HG02759 (cell line): ENCODE data around the gene RAB28.

Experiments used
- ATAC-seq: cut with Tn5 transposase; IDR thresholded peaks from one replicate; pipeline ENCODE4 v1.9.1; 2021; ENCODE audit warnings: mild to moderate bottlenecking, moderate library complexity; ENCODE audit not compliant: unreplicated experiment

The RAB28 gene

GRCh38 chr4:13323921-13324320 is 160.2 kb downstream of the RAB28 start:
- ATAC-seq = no peak

GRCh38 chr4:13322681-13323101 is 161.4 kb downstream of the RAB28 start:
- no peak for ATAC-seq
